Measurements from ENCODE around the gene PSMG4.

DNA sequence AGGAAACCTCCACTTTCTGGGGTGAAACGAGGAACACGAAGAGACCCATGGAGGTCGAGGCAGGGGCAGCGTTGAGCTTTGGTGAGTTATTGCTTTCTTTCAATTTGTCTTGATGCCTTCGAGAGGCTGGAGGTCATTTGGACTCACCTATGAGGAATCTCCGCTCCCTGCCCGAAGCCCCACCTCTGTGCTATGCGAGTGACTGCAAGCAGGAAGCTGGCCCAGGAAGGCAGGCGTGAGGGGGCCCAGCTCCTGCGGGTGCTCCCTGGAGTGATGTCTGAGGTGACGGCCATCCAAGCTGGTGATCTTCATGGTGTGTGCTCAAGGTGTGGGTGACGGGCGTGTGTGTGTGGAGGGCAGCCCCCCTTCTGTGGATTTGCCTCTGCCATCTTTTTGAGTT is 13.0 kb downstream of the PSMG4 start:
- TF ChIP-seq, protein P1, sequence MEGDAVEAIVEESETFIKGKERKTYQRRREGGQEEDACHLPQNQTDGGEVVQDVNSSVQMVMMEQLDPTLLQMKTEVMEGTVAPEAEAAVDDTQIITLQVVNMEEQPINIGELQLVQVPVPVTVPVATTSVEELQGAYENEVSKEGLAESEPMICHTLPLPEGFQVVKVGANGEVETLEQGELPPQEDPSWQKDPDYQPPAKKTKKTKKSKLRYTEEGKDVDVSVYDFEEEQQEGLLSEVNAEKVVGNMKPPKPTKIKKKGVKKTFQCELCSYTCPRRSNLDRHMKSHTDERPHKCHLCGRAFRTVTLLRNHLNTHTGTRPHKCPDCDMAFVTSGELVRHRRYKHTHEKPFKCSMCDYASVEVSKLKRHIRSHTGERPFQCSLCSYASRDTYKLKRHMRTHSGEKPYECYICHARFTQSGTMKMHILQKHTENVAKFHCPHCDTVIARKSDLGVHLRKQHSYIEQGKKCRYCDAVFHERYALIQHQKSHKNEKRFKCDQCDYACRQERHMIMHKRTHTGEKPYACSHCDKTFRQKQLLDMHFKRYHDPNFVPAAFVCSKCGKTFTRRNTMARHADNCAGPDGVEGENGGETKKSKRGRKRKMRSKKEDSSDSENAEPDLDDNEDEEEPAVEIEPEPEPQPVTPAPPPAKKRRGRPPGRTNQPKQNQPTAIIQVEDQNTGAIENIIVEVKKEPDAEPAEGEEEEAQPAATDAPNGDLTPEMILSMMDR (IDR thresholded peaks at IDR 0.05; ENCODE audit: low read depth, low read length, poor library complexity, severe bottlenecking): no peak
- TF ChIP-seq EZH2phosphoT487 (IDR thresholded peaks at IDR 0.05; ENCODE audit: borderline replicate concordance, low read length): no peak
